ENCODE data around the gene CELSR1. TPM values are rescaled to one million over a fixed set of nuclear protein-coding genes. Genes with fewer than 3 reads are reported as not detected.

The CELSR1 gene
- total and polyA plus RNA-seq, 9 donors, result 0.63 to 25.2 (median 2.9) TPM

DNA sequence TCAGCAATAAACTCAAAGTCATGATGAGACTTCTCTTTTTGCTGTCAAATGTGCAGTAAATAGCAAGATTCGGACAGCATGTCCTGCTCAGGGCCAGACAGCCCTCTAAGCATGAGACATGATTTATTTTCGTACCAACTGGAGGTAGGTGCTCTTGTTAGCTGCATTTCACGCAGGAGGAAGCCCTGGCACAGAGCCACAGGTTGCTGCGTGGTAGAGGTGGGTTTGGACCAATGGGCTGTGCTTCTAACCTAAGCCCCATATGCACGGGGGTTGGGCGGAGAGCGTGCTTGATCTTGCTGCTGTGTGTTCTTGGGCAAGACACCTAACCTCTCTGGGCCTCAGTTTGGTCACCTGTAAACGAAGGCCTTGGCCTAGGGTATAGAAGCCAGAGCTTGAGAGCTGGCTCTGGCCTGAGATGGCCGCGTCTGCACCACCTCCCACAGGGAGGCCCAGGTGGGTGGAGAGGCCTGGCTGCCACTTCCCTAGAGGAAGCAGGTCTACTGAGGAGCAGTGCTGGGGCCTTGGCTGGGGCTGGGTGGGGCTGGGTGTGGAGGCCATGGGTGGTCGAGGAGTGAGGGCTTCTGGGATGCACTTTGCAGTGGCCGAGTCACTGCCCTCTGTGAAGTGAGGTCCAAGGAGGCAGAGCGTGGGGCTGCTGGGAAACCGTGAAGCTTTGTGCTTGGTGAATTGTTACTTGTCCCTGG lies 44.3 kb upstream of the CELSR1 start:
- no peak for TF ChIP-seq POLR2A (IDR thresholded peaks at IDR 0.05)
- TF ChIP-seq, protein P1, sequence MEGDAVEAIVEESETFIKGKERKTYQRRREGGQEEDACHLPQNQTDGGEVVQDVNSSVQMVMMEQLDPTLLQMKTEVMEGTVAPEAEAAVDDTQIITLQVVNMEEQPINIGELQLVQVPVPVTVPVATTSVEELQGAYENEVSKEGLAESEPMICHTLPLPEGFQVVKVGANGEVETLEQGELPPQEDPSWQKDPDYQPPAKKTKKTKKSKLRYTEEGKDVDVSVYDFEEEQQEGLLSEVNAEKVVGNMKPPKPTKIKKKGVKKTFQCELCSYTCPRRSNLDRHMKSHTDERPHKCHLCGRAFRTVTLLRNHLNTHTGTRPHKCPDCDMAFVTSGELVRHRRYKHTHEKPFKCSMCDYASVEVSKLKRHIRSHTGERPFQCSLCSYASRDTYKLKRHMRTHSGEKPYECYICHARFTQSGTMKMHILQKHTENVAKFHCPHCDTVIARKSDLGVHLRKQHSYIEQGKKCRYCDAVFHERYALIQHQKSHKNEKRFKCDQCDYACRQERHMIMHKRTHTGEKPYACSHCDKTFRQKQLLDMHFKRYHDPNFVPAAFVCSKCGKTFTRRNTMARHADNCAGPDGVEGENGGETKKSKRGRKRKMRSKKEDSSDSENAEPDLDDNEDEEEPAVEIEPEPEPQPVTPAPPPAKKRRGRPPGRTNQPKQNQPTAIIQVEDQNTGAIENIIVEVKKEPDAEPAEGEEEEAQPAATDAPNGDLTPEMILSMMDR (IDR thresholded peaks at IDR 0.05), result no peak
- no peak for TF ChIP-seq EP300 (IDR thresholded peaks at IDR 0.05)
- 85 to 88% (median 87%) methylated on average over 14 of the region's 14 CpGs for WGBS, 3 donors
- H3K27me3 ChIP-seq, result no peaks in the 10 kb centered on the region
- intact Hi-C loops (cut with DNase I), result no loop called here
- peaks cover 9% of the 10 kb centered on the region for H3K4me1 ChIP-seq (ENCODE audit: insufficient read depth)
- H3K9me3 ChIP-seq, result no peaks in the 10 kb centered on the region
- H3K27ac ChIP-seq, result no peak overlapping the region
- H3K36me3 ChIP-seq, result no peaks in the 10 kb centered on the region
- DNase-seq, result peak in 1 of 5 donors; percentile 20
- no peak overlapping the region for H3K4me3 ChIP-seq

DNA sequence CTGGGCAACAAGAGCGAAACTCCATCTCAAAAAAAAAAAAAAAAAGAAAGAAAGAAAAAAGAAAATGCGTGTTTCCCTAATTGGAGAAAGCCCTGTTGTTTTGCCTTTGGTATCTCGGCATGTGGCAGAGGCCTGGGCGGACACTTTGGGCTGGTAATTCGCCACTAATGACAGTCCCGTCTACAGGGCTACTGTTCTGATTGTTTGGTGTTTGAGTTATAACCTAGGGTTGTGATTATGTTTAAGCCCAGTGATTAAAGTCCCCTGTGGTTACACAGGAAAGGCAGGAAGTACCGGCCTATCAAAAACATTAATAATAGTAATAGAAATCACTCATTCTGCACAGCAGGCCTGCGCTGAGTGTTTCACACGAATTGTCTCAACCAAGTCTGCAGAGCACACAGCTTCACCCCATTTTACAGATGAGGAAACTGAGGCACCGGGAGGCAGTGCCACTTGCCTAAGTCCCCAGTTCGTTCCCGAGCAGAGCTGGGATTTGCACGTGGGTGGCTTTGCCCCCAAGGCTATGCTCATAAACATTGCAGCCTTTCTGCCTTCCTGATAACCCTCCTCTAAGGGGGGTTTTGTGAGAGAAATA lies 43.6 kb upstream of the CELSR1 start:
- H3K27ac ChIP-seq, result no peak overlapping the region
- intact Hi-C loops (cut with DNase I), result no loop called here
- no peaks in the 10 kb centered on the region for H3K9me3 ChIP-seq
- no peaks in the 10 kb centered on the region for H3K36me3 ChIP-seq
- H3K27me3 ChIP-seq, result no peaks in the 10 kb centered on the region
- WGBS, 3 donors, result 85 to 91% (median 87%) methylated on average over 13 of the region's 13 CpGs
- H3K4me1 ChIP-seq (ENCODE audit: insufficient read depth), result peaks cover 13% of the 10 kb centered on the region
- DNase-seq, result no peak
- no peak overlapping the region for H3K4me3 ChIP-seq
- no peak for TF ChIP-seq POLR2A (IDR thresholded peaks at IDR 0.05)
- no peak for TF ChIP-seq EP300 (IDR thresholded peaks at IDR 0.05)
- TF ChIP-seq, protein P1 (IDR thresholded peaks at IDR 0.05), result no peak

DNA sequence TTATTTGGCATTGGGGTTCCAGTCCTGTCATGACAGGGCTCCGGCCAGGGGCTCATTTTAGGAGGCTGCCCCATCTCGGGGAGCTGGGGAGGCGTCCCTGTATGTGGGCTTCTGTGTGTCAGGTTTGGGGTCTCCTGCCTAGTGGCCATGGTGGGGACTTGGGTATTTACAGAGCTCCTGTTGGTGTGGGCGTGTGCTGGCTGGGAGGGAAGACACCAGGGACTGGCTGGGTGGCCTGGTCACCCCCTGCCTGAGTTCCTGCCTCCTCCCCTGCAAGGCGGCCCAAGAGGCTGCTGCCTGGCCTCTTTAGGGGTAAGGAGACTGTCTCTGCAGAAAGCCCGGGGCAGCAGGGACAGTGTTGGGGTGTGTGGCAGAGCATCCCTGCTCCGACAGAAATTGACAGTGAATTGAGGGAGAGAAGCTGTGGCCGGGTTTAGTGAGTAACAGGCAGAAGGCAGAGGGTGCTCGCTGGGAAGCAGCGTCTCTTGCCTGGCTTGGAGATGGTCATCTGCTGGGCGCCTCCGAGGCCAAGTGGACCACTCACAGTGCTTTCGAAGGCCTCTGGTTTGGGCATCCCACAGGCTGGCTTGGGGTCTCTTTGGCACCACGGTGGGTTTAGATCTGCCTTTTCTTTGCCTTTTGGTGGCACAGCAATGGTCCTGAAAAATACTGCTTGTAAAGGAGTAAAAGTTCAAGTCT lies 42.5 kb upstream of the CELSR1 start:
- H3K9me3 ChIP-seq, result no peaks in the 10 kb centered on the region
- TF ChIP-seq EP300 (IDR thresholded peaks at IDR 0.05) (no peak), POLR2A (IDR thresholded peaks at IDR 0.05) (no peak)
- TF ChIP-seq, protein P1 (IDR thresholded peaks at IDR 0.05), result no peak
- H3K4me1 ChIP-seq (ENCODE audit: insufficient read depth), result peaks cover 13% of the 10 kb centered on the region
- 85 to 89% (median 88%) methylated on average over 14 of the region's 14 CpGs for WGBS, 3 donors
- H3K27me3 ChIP-seq, result no peaks in the 10 kb centered on the region
- no peaks in the 10 kb centered on the region for H3K36me3 ChIP-seq
- intact Hi-C loops (cut with DNase I), result loop anchor here in 2 of 4 donors (10.0 kb wide), 2 partner anchors 85 to 95 kb away; no protein-coding TSS in a partner anchor
- DNase-seq, result peak in 1 of 5 donors; percentile 21
- no peak overlapping the region for H3K4me3 ChIP-seq
- no peak overlapping the region for H3K27ac ChIP-seq

DNA sequence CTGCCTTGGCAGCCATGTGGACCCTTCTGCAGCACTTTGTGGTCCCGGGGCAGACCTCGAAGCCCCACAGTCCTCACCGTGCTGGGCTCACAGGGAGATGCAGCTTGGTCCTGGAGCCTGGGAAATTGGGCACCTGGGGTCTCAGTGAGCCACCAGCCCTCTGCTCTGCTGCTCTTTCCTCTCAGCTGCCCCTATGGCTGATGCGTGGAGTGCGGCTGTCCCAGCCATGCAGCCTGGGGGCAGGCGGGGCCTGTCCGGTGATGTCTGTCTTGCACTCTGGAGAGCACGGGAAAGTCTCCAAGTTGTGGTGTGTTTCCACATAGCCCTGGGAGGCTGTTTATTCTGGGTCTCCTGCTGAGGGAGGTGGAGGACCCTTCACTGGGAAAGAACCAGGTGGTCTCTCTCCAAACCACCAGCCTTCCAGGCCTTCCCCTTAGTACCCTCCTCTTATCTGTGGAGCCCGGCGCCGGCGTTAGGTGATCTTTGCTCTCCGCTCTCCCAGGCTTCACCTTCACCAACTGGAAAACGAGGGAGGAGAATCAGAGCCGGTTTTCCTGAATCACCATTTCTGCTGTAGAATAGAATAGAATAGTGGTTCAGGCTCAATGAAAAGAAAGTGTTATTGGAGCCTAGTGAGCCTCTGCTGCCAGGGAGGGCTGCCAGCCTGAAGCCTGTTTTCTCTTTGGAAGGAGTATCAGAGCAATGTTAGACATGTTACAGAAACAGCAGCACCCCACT lies 41.6 kb upstream of the CELSR1 start:
- Histone ChIP-seq H3K36me3 (no peaks in the 10 kb centered on the region), H3K9me3 (no peaks in the 10 kb centered on the region), H3K27me3 (no peaks in the 10 kb centered on the region), H3K4me1 (ENCODE audit: insufficient read depth) (peaks cover 11% of the 10 kb centered on the region), H3K4me3 (no peak overlapping the region), H3K27ac (peak overlapping the region in 1 of 2 donors; percentile 21)
- intact Hi-C loops (cut with DNase I), result loop anchor here in 2 of 4 donors (10.0 kb wide), 2 partner anchors 86 to 96 kb away; no protein-coding TSS in a partner anchor
- peak in 1 of 5 donors; percentile 29 for DNase-seq
- TF ChIP-seq POLR2A (IDR thresholded peaks at IDR 0.05) (no peak), EP300 (IDR thresholded peaks at IDR 0.05) (no peak)
- TF ChIP-seq, protein P1 (IDR thresholded peaks at IDR 0.05), result no peak
- WGBS, 3 donors, result 46 to 50% (median 47%) methylated on average over 15 of the region's 15 CpGs

Data from ovary (tissue), 9 donors.